Measurements from ENCODE around the gene KCNQ5.

The KCNQ5 gene

DNA sequence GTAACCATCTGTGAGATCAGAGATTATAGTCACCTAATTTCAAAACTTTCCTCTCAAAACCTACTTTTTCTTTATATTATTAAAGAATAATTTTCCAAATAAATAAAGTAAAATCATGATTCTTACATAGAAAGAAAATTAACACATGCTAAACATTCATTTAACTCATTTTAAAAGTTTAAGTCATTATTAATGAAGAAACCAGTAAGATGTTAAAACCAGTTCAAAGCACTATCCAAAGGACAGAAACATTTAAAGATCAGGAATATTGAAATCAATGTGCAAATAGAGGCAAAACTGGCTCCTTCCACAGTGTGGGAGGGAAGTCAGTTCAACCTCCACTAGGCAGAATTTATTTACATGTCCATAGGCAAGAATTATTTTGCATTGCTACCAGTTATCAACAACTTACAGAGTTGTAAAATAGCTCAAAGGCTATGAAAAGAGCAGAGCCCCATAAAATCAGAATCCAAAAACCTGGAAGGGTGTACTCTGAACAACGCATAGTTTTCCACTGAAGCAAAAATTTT, 456.5 kb downstream of the KCNQ5 start:
- no peak for DNase-seq

DNA sequence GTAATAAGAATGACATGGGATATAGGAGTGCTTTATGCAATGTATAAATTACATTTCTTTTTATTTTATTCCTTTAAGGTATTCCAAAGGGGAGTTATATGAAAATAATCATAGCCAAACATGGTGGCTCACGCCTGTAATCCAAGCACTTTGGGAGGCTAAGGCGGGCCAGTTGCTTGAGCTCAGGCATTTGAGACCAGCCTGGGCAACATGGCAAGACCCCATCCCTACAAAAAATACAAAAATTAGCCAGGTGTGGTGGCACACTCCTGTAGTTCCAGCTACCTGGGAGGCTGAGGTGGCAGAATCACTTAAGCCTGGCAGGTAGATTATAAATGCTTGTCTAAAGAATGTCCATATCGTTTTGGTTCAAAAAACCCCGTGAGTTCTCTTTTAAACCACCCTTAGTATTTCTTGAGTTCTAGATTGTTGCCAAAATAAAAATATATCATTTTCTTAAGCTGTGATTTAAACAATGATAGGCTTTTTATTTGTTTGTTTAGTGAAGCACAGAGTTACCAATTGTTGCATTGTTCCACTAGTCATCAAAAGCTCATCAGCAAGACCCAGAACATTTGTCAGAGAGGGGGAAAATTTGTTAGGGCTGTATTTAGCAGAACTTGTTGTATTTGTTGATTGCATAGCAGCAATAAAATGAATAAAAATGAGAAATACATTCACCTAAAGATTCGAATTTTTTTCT, 457.2 kb downstream of the KCNQ5 start:
- DNase-seq: no peak

DNA sequence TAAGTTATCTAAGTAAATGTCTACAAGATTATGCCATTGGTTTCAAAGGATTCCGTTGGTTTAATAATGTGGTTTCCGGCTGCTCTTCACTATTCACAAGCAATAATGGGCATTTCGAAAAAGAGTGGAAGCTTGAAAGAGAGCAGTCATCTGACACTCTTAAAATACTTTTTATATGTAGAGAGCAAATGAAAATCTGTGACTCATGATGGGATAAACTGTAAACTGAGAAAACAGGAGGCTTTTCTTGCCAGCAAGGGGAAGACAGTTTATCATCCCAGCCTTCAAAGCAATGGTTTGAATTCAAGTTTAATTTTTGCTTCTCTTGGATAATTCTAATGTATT, 457.7 kb downstream of the KCNQ5 start:
- DNase-seq: no peak

DNA sequence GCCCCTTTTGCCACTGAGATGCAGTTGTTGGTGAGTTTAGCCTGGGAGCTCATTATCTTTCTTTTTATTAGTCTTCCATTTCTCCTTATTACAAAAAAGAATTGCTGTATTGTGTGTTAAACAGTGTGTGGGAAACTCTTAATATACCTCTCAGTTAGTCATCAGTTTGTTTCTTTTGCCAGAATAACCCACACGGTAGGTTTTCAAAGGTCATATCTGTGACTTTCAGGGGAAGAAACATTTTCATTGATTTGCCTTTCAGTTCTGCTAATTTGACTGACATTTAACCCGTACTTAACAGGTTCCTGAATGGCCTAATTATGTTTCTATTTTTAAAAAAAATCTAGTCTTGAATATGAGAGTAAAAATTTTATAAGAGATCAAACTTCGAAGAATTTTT, 458.1 kb downstream of the KCNQ5 start:
- DNase-seq: no peak

DNA sequence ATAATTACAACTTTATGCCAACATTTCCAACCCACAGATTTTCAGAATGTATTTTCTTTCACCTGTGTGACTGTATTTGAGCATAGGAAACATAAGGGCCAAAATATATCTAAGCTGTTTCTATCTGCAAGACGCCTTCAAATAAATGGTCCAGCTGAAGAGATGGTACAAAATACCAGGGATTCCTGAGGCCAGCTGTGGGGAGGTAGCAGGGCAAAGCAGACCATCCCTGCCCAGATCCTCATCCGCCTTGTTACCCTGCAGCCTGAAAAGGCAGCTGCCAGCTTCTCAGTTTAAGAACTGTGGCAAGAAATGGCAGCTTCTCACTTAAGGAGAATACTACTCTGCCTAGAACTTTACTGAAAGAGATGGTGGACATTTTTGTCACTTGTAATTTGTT, 460.1 kb downstream of the KCNQ5 start:
- DNase-seq: no peak

DNA sequence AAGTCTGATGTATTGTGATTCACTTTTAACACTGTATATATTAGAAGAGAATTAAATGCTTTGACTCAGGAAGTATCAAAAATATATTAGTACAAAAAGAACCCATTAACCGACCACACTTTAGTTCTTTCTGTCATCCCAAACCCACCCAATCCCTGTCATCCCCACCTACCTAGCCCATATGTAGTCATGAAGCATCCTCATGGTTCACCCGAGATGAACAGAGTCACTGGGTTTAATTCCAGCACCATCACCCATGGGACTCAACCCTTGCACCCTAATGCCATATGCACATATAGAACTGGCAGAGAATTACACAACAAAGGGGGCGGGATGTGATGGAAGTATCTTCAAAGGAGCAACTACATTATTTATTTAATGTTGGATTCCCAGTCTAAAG, 462.0 kb downstream of the KCNQ5 start:
- DNase-seq: no peak

DNA sequence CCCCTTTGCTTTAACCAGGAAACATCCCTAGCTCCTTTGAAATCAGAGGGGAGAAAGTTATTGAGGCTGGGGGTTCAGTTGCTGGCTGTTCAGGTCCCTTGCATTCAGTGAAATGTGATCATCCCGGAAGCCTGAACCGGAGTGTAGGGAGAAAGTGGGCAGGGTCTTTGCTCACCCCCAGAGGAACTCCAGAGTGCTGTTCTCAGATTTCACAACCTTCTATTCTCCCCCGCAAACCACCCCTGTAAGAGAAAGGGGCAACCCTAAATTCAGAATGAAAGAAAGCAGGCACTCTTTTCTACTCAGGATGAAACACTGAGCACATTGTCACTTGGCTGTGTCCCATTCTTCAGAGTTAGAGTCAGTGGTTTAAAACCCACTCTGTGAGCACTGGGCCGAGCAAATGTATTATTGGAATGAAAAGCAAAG, 463.6 kb downstream of the KCNQ5 start:
- no peak for DNase-seq

DNA sequence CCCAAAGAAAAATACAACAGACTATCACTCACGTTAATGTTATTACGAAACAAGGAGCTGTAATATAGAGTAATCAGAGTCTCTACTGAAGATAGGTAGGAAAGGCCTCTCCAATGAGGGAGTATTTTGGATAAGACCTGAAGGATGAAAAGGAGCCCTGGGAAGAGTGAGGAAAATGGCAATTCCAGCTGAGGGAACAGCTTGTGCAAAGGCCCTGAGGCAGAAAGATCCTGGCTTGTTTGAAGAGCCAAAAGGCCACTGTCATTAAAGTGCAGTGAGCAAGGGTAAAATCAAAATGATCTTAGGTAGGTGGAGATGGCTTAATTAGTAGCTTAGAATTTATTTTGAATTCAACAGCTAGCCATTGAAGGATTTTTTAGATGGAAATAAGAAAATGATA, 464.9 kb downstream of the KCNQ5 start:
- no peak for DNase-seq

DNA sequence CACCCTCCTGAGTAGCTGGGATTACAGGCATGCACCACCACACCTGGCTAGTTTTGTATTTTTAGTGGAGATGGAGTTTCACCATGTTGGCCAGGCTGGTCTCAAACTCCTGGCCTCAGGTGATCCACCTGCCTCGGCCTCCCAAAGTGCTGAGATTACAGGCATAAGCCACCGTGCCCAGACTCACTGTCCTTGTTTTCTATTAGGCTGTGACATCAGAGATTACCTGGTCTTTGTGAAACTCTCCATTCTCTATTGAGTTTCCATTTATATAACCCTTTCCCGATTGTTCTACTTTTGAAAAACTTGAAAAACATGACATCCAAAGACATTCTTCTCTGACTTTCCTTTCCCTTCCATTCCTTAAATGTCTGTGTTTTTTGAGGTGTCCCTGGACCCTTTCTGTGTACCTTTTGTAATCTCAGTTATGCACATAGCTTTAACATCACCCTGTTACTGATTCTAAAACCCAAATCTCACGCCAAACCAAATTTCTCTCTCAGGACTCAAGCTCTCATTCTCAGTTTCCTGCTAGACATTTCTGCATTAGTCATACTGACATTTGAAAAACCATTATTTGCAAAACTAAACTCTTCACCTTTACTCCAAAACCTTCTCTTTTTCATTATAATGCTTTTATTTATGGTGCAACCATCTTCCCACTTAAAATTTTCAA, 466.4 kb downstream of the KCNQ5 start:
- no peak for DNase-seq

DNA sequence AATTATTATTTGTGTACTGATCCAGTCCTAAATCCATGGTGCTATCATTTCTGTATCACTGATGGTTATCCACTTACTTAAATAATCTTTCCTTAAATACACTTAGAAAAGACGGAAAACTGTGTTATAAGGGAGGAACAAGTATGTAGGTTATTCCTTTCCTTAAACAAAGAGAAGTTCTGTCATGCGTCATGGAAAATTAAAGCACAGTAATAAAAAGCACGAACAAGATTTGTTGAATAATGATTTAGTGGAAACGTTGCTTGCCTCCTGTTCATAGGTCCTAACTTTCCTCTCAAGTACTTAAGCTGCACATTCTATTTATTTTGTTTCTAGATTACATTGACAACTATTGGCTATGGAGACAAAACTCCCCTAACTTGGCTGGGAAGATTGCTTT, 483.1 kb downstream of the KCNQ5 start:
- no peak for DNase-seq

DNA sequence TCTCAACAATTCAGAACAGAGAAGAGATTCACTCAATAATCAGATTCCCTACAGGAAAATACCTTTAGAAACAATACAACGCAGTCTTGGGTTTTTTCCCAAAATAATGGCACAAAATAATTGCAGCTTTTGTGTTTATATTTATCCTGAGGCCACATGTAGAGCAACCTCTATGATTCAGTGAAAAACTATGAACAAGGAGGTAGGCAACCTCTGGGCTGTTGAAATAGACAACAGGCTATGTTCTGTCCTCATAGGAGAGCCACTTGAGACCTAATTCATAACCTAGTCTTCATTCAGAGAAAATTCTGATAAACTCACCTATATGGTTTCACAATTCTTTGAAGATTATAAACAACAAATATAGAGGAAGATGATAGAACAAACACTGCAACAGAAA, 485.2 kb downstream of the KCNQ5 start:
- no peak for DNase-seq

DNA sequence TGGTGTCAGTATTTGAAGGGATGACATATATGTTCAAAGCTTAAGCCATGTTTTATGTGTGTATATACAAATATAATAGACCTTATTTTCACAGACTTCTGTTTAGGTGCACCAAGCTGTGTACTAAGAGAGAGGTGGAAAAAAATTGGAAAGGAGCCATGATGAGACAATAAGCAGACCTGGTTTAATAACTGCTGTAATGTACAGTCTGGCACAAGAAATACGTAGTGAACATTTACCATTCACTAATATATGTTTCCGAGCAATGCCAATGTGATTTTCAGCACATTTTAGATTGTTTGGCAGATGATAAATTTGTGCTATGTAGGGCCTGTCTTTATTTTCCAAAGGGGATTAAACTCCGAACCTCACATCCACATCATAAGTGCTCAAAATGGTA, 487.1 kb downstream of the KCNQ5 start:
- DNase-seq: no peak

DNA sequence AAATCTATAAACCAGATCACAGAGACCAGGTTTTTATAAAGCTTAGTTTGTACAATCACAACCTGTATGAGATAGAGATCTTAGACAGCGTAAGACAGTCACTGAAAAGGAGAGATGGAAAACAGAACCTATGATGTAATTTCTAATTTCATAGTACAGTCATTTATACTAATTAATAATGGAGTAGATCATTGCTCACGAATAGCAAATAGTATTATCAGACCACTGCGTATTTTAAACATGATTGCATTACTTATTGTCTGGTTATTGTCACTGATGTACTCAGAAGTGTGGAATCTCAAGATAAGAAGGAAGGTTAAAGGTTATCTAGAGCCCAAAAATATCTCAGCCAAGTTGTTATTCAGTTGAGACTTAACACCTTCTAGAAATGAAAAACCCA, 487.8 kb downstream of the KCNQ5 start:
- no peak for DNase-seq

DNA sequence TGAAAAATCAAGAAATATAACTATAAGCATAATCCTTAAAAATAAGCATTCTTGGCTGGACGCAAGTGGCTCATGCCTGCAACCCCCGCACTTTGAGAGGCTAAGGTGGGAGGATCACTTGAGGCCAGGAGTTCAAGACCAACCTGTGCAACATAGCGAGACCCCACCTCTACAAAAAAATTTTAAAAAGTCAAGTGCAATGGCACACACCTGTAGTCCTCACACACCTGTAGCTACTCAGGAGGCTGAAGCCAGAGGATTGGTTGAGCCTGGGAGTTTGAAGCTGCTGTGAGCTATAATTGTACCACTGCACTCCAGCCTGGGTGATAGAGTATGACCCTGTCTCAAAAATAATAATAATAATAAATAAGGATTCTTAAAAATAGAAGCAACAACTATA, 494.5 kb downstream of the KCNQ5 start:
- DNase-seq: no peak

DNA sequence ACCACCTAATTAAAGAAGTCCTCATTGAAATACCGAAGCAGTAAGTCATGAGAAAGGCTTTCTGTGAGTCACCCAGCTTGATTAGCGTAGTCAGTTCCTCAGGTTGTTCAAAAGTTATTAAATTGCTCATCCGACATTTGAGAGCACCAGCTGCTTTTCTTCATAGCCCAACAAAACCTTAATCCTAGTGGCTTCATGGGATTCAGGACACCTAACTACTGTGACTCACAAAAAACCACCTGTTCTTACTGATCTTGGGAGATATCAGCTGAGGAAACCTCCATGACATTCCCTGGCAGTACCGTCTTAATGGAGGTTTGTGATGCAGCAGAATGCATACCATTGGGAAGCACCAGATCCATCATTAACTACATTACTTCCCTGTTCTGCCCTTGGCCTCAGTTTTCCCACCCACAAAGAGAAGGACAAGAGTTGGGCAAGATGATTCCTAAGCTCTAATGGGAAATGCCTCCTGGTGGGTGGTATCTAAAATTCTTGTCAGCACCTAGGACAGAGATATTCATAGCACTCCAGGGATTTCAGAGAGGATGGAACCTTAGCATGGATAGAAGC, 499.6 kb downstream of the KCNQ5 start:
- DNase-seq: no peak

DNA sequence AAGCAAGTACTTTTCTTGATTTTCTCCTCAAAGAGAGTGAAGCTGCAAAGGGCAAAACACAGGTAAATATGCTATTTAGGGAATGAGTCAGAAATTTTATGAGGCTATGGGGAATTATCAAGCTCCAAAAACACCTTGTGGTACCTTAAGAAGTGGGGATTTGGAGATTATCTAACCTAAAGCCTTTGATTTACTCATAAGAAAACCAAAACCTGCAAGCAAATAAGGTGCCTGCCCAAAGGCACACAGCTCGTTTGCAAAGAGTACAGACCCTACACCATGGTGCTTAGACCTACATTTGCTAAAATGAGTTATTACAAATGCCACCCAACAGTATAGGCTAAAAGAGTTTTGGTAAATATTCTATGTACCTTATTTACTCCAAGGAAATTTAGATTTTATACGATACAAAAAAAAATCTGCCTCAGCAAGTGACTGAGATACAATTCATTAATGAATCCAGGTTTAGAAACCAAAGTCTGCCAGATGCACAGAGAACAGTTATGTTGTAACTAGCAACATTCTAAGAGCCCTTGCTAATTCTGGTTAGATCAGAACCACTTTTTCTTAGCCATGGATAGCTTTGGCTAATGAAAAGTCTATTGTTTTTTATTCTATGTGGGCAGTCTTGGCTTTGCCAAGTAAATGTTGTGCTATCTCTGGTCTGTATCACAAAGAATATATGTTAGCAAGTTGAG, 501.9 kb downstream of the KCNQ5 start:
- no peak for DNase-seq

DNA sequence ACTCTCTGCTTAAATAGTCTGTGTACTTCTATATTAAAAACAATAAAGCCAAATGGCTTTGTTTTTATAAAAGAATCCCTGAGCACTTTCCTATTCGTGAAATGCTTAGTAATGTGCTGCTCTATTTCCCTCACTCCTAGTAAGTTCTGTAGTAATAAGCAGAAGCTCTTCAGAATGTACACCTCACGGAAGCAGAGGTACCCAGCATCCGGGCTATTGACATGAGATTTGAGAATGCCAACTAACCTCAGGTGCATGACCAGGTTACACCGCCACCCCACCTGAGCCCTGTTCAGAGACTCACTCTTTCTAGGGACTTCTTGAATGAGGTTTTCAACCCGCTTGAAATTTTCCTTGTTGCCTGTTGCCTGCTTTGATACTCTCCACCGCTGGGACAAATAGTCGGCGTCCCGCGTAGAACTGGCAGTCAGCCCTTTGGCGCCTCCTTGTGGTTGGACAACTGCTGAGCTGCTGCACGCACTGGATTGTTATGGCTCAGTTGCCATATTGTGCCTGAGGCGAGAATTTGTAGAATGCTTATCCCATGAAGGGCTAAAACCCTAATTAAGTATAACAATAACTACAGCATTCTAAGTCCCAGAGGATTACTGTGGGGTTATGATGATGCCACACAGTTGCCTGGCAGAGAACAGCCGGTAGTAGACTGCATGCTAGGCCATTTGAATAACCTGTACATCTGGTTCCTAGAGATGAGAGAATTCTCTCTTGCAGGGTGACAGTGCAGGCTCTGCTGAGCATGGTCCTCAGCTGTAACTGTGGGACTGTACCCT, 508.0 kb downstream of the KCNQ5 start:
- peak; percentile 69 for DNase-seq

DNA sequence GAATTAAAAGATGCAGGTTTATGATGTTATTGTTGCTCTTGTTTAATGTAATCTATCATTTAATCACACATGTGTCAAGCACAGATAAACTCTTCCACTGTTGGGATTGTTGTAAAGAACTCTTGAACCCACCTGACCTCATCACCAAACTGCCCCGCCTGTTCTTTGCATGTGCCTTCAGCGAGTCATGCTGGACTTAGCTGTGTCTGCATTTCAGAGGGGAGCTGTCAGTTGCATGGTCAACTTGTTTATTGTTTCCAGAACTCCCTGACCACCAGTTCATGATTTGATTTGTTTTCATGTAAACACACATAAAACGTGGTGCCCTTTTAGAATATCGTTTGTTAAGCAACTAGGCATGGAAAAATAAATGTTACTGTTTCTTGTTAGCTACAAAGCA, 509.8 kb downstream of the KCNQ5 start:
- DNase-seq: no peak

DNA sequence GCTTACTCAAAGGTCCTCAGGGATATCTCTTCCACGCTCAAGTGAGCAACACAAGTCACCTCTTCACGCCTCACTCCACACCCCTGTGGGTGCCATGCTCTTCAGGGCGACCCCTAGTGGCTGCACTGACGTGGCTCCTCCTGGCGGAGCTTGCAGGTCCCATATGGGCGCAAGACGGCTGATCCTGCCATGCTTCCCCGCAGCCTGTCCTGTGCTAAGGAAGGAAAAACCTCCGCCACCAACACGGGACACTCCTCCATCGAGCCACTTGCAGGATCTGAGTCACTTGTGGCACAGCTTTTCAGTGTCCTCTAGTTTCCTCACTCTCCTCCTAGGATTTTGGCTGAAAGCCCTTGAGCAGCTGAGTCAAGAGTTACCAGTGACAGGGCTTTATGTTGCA, 512.7 kb downstream of the KCNQ5 start:
- peak; percentile 0 for DNase-seq

DNA sequence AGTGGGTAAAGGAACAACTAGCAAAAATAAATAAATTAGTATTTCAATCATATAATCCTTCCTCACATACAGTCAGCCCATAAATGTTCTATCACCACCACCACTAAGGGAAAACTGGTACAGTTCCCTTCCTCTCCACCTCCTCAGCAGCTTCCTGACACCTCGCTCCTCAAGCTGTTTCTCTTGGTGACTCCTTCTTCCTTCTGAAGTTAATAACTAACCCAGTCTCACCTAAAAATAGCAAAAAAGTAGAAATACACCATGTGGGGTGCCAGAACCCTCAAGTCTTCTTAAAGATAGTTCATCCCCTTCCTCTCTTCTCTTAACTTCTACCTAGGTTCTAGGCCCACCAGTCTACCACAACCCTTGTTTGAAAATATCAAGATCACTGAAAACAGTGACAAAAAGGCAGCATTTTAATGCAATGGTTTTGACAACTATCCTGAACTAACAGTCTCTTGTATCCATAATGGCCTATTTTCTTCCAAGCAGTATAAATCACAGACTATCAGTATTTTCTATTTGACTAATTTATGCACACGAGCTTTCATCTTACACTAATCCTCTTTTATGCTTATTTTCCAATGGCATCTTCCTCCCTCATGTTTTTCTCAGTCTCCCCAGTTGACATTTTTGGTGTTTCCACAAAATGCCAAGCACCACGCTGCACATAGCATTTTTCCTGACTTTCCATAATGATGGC, 518.0 kb downstream of the KCNQ5 start:
- DNase-seq: no peak

DNA sequence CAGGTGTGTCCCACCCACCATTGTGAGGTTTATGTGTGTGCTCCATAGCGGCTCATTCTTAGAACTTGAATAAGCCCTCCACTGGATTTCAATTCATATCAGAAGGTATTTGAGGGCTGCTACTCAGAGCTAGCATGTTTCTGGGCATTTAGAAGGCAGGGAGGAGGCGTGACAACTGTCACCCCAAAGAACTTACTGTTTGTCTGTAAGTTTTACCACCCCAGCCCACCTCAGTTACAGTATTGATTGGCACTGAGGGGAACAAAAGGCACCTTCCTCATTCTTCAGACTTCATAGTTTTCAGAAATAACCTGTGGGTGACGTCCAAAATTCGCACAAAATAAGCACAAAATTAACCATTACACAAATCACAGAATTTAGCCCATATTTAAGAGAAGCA, 521.7 kb downstream of the KCNQ5 start:
- no peak for DNase-seq

DNA sequence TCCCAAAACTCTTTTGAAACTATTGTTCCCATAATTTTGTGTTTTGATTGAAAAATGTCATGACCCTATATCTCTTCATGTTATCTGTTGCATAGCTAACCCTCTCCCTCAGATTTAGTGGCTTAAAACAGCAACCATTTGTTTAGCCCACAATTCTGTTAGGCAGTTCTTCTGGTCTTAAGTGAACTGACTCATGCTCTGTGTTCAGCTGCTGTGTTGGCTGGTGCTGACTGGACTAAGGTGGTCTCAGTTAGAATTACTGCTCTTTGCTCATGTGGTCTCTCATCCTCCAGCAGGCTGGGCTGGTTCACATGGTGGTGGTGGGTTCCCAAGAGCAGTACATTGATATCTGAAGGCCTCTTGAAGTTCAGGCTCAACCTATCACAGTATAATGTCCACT, 522.7 kb downstream of the KCNQ5 start:
- no peak for DNase-seq

Data from stimulated activated naive CD4-positive, alpha-beta T cell treated with Interleukin-2 at 50 U/mL for 16 hours (primary cell).